HepG2 (cell line): ENCODE measurements around the gene ATP9A. TPM values are rescaled to one million over a fixed set of nuclear protein-coding genes. Genes with fewer than 3 reads are reported as not detected.

Source experiments
- AHR ChIP-seq: IDR thresholded peaks from 2 replicates; pipeline ENCODE4 v1.6.1; 2018; ENCODE audit warnings: missing genetic modification reagents, missing compliant biosample characterization
- ETV6 ChIP-seq: sonication (generic); formaldehyde crosslinking; conservative IDR thresholded peaks from 2 replicates; pipeline ENCODE4 v1.4.0; 2020; ENCODE audit warnings: missing genetic modification reagents
- GTF3A ChIP-seq: sonication (generic); formaldehyde crosslinking; conservative IDR thresholded peaks from 2 replicates; pipeline ENCODE4 v1.4.0; 2020; ENCODE audit warnings: mild to moderate bottlenecking, missing genetic modification reagents
- HIVEP1 ChIP-seq: sonication (generic); formaldehyde crosslinking; IDR thresholded peaks from 2 replicates; pipeline ENCODE4 v1.4.0; 2020; ENCODE audit warnings: mild to moderate bottlenecking, missing genetic modification reagents
- KMT2A ChIP-seq: sonication (generic); formaldehyde crosslinking; IDR thresholded peaks from 2 replicates; pipeline ENCODE4 v1.4.0; 2020; ENCODE audit warnings: missing genetic modification reagents
- MAZ ChIP-seq, 2 experiments: sonication (generic) in 1 of 2; formaldehyde crosslinking in 1 of 2; IDR thresholded peaks; 2 replicates each; pipeline versions ENCODE4 v1.5.0 to v1.6.1; 2012 to 2020; ENCODE audit warnings: low read depth in 2 of 2, mild to moderate bottlenecking in 2 of 2, borderline replicate concordance in 1 of 2, improper control_type of control experiment in 1 of 2, low read length in 1 of 2, missing genetic modification reagents in 1 of 2, moderate library complexity in 1 of 2
- MIER3 ChIP-seq: IDR thresholded peaks from 2 replicates; pipeline ENCODE4 v1.6.1; 2016; ENCODE audit warnings: missing compliant biosample characterization, borderline replicate concordance
- NCOA5 ChIP-seq: sonication (generic); formaldehyde crosslinking; IDR thresholded peaks from 2 replicates; pipeline ENCODE4 v1.4.0; 2020; ENCODE audit warnings: missing genetic modification reagents
- NRL ChIP-seq: sonication (generic); formaldehyde crosslinking; IDR thresholded peaks from 2 replicates; pipeline ENCODE4 v1.5.0; 2020; ENCODE audit warnings: missing genetic modification reagents, mild to moderate bottlenecking, moderate library complexity, borderline replicate concordance
- SALL1 ChIP-seq: sonication (generic); formaldehyde crosslinking; IDR thresholded peaks from 2 replicates; pipeline ENCODE4 v1.8.0; 2022; ENCODE audit warnings: mild to moderate bottlenecking, missing genetic modification reagents
- SAP130 ChIP-seq: IDR thresholded peaks from 2 replicates; pipeline ENCODE4 v1.6.1; 2016; ENCODE audit warnings: low read depth
- SRY ChIP-seq: sonication (generic); formaldehyde crosslinking; IDR thresholded peaks from 2 replicates; pipeline ENCODE4 v1.8.0; 2022; ENCODE audit warnings: mild to moderate bottlenecking, missing genetic modification reagents
- TBL1XR1 ChIP-seq: fragments of 150-350 bp; IDR thresholded peaks from 2 replicates; pipeline ENCODE4 v1.6.1; 2014; ENCODE audit warnings: borderline replicate concordance, low read length; ENCODE audit not compliant: partially characterized antibody
- XBP1 ChIP-seq: sonication (generic); formaldehyde crosslinking; IDR thresholded peaks from 2 replicates; pipeline ENCODE4 v1.5.0; 2020; ENCODE audit warnings: missing genetic modification reagents
- polyA plus RNA-seq, 8 experiments: library from polyadenylated mRNA; depleted of rRNA in 3 of 8; stranded (reverse) in 7 of 8; unstranded in 1 of 8; fragments of >200 nt; fragmentation: Illumina TruSeq in 4 of 8; extraction: Trizol in 4 of 8; gene quantifications; 2 replicates each; pipeline versions ENCODE4 v1.2.1 to v1.2.3, GENCODE V29; 2011 to 2016; ENCODE audit warnings: low read depth in 4 of 8, missing spikeins in 1 of 8, mixed read lengths in 1 of 8; ENCODE audit not compliant: insufficient read depth in 1 of 8
- total RNA-seq, 5 experiments: library from RNA; depleted of rRNA; stranded (reverse); fragments of >200 nt; fragmentation: Illumina TruSeq; extraction: Trizol; gene quantifications; 2 replicates each; pipeline ENCODE4 v1.2.3, GENCODE V29; 2016; ENCODE audit warnings: low read depth in 1 of 5
- TF ChIP-seq, protein P1 (sequence below): sonication (generic); formaldehyde crosslinking; IDR thresholded peaks from 2 replicates; pipeline ENCODE4 v1.4.0; 2020; ENCODE audit warnings: low read depth, mild to moderate bottlenecking, missing genetic modification reagents
- TF ChIP-seq, protein P2 (sequence below): sonication (generic); formaldehyde crosslinking; IDR thresholded peaks from 2 replicates; pipeline ENCODE4 v1.9.0; 2022; ENCODE audit warnings: missing genetic modification reagents, mild to moderate bottlenecking, borderline replicate concordance
- TF ChIP-seq, protein P3 (sequence below): sonication (generic); formaldehyde crosslinking; IDR thresholded peaks from 2 replicates; pipeline ENCODE4 v1.5.1; 2020; ENCODE audit warnings: mild to moderate bottlenecking, missing genetic modification reagents, moderate library complexity
- TF ChIP-seq, protein P4 (sequence below): sonication (generic); formaldehyde crosslinking; IDR thresholded peaks from 2 replicates; pipeline ENCODE4 v1.5.1; 2020; ENCODE audit warnings: missing genetic modification reagents, mild to moderate bottlenecking, borderline replicate concordance

ATP9A gene
- total and polyA plus RNA-seq, 2 of the 13 experiments (the other 11 are each of a cell fraction or from before 2014, with no cell fraction given), result 11.8 to 18.5 TPM

DNA sequence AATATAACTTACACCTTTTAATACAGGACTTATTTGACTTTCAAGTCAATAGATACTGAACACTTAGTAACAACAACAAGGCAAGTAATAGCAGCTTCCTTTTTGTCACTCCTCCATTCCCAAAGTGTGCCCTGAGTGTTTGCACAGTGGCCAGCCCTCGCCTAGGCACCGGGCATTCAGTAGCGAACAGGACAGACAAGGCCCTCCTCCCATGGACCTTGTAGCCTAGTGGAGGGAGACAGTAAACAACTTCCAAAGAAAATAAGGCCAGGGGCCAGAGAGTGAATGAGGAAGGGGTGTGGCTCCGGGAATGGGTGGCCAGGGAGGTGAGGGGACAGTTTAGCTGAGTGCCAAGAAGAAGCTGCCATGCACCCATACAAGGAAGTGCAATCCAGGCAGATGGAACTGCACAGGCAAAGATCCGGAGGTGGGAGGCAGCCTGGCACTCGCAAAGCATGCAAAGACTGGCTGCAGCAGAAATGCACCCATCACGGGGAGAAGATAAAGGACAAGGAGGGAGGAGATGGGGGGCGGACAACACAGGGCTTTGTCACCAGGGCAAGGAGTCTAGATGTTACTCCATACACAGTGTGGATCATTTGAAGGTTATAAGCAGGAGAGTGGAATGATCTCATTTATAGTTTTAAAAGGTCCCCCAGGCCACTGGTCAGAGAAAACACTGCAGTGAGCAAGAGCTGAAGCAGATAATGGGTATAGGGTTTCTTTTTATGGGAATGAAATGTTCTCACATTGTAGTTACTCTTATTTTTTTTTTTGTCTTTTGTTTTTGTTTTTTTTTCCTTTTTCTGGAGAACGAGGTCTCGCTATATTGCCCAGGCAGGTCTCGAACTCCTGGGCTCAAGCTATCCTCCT lies 32.2 kb downstream of the ATP9A start (continued):
- TF ChIP-seq, protein P1, sequence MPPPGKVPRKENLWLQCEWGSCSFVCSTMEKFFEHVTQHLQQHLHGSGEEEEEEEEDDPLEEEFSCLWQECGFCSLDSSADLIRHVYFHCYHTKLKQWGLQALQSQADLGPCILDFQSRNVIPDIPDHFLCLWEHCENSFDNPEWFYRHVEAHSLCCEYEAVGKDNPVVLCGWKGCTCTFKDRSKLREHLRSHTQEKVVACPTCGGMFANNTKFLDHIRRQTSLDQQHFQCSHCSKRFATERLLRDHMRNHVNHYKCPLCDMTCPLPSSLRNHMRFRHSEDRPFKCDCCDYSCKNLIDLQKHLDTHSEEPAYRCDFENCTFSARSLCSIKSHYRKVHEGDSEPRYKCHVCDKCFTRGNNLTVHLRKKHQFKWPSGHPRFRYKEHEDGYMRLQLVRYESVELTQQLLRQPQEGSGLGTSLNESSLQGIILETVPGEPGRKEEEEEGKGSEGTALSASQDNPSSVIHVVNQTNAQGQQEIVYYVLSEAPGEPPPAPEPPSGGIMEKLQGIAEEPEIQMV, result peak; percentile 91
- TF ChIP-seq, protein P2, sequence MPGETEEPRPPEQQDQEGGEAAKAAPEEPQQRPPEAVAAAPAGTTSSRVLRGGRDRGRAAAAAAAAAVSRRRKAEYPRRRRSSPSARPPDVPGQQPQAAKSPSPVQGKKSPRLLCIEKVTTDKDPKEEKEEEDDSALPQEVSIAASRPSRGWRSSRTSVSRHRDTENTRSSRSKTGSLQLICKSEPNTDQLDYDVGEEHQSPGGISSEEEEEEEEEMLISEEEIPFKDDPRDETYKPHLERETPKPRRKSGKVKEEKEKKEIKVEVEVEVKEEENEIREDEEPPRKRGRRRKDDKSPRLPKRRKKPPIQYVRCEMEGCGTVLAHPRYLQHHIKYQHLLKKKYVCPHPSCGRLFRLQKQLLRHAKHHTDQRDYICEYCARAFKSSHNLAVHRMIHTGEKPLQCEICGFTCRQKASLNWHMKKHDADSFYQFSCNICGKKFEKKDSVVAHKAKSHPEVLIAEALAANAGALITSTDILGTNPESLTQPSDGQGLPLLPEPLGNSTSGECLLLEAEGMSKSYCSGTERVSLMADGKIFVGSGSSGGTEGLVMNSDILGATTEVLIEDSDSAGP (CRISPR knock-in tag), result peak; percentile 46; the same call in 1 of the 2 replicates
- TF ChIP-seq GTF3A (no peak), NCOA5 (CRISPR knock-in tag) (no peak), SALL1 (CRISPR knock-in tag) (peak; percentile 73), MAZ (IDR thresholded peaks at IDR 0.05; ENCODE audit: borderline replicate concordance, low read depth, low read length) (no peak), MAZ (CRISPR knock-in tag; IDR thresholded peaks at IDR 0.05; ENCODE audit: low read depth) (0 out of 2 replicates have a peak, but pooled peaks have one; percentile 35), HIVEP1 (0 out of 2 replicates have a peak, but pooled peaks have one; percentile 24), SRY (CRISPR knock-in tag) (peak; percentile 46; the same call in 1 of the 2 replicates), XBP1 (CRISPR knock-in tag) (no peak), ETV6 (CRISPR knock-in tag) (no peak), NRL (CRISPR knock-in tag) (peak; percentile 83; the same call in 1 of the 2 replicates), KMT2A (CRISPR knock-in tag) (no peak), TBL1XR1 (no peak), MIER3 (CRISPR knock-in tag) (0 out of 2 replicates have a peak, but pooled peaks have one; percentile 53), SAP130 (peak; percentile 63), AHR (CRISPR knock-in tag) (peak; percentile 36; the same call in 1 of the 2 replicates)
- TF ChIP-seq, protein P3, sequence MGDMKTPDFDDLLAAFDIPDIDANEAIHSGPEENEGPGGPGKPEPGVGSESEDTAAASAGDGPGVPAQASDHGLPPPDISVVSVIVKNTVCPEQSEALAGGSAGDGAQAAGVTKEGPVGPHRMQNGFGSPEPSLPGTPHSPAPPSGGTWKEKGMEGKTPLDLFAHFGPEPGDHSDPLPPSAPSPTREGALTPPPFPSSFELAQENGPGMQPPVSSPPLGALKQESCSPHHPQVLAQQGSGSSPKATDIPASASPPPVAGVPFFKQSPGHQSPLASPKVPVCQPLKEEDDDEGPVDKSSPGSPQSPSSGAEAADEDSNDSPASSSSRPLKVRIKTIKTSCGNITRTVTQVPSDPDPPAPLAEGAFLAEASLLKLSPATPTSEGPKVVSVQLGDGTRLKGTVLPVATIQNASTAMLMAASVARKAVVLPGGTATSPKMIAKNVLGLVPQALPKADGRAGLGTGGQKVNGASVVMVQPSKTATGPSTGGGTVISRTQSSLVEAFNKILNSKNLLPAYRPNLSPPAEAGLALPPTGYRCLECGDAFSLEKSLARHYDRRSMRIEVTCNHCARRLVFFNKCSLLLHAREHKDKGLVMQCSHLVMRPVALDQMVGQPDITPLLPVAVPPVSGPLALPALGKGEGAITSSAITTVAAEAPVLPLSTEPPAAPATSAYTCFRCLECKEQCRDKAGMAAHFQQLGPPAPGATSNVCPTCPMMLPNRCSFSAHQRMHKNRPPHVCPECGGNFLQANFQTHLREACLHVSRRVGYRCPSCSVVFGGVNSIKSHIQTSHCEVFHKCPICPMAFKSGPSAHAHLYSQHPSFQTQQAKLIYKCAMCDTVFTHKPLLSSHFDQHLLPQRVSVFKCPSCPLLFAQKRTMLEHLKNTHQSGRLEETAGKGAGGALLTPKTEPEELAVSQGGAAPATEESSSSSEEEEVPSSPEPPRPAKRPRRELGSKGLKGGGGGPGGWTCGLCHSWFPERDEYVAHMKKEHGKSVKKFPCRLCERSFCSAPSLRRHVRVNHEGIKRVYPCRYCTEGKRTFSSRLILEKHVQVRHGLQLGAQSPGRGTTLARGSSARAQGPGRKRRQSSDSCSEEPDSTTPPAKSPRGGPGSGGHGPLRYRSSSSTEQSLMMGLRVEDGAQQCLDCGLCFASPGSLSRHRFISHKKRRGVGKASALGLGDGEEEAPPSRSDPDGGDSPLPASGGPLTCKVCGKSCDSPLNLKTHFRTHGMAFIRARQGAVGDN, result peak; percentile 71
- TF ChIP-seq, protein P4, sequence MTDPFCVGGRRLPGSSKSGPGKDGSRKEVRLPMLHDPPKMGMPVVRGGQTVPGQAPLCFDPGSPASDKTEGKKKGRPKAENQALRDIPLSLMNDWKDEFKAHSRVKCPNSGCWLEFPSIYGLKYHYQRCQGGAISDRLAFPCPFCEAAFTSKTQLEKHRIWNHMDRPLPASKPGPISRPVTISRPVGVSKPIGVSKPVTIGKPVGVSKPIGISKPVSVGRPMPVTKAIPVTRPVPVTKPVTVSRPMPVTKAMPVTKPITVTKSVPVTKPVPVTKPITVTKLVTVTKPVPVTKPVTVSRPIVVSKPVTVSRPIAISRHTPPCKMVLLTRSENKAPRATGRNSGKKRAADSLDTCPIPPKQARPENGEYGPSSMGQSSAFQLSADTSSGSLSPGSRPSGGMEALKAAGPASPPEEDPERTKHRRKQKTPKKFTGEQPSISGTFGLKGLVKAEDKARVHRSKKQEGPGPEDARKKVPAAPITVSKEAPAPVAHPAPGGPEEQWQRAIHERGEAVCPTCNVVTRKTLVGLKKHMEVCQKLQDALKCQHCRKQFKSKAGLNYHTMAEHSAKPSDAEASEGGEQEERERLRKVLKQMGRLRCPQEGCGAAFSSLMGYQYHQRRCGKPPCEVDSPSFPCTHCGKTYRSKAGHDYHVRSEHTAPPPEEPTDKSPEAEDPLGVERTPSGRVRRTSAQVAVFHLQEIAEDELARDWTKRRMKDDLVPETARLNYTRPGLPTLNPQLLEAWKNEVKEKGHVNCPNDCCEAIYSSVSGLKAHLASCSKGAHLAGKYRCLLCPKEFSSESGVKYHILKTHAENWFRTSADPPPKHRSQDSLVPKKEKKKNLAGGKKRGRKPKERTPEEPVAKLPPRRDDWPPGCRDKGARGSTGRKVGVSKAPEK (CRISPR knock-in tag), result no peak
